GM23338 (cell line): ENCODE measurements around the gene ABHD16A. TPM values are rescaled to one million over a fixed set of nuclear protein-coding genes. Genes with fewer than 3 reads are reported as not detected.

ENCODE experiments used
- ATAC-seq: fragments of 200-7000 bp; cut with Tn5 transposase; 3 replicates; pipeline ENCODE4 v1.9.1; 2020
- DNase-seq: peaks from one replicate; pipeline ENCODE4 v3.0.0-alpha.2; 2015; ENCODE audit warnings: low spot score
- H2AFZ ChIP-seq: fragments of 200-600 bp; sonication (generic); 2 replicates; pipeline ENCODE4 v1.8.0; 2016; ENCODE audit warnings: antibody characterized with exemption, mild to moderate bottlenecking, moderate library complexity
- H3F3A ChIP-seq: fragments of 200-600 bp; sonication (generic); replicated peaks from 2 replicates; pipeline ENCODE4 v1.8.0; 2017; ENCODE audit warnings: antibody characterized with exemption, mixed run types, low read depth
- H3K27ac ChIP-seq: fragments of 200-600 bp; sonication (generic); 2 replicates; pipeline ENCODE4 v1.6.1; 2016; ENCODE audit warnings: low read depth
- H3K27me3 ChIP-seq: fragments of 200-600 bp; sonication (generic); 2 replicates; pipeline ENCODE4 v1.8.0; 2016; ENCODE audit warnings: mild to moderate bottlenecking, mixed run types, moderate library complexity; ENCODE audit not compliant: insufficient read depth
- H3K36me3 ChIP-seq: fragments of 200-600 bp; sonication (generic); 2 replicates; pipeline ENCODE4 v1.8.0; 2016; ENCODE audit warnings: mild to moderate bottlenecking; ENCODE audit not compliant: insufficient read depth
- H3K4me1 ChIP-seq: fragments of 200-600 bp; sonication (generic); 2 replicates; pipeline ENCODE4 v1.8.0; 2016; ENCODE audit warnings: mild to moderate bottlenecking, moderate library complexity; ENCODE audit not compliant: insufficient read depth
- H3K4me2 ChIP-seq: fragments of 200-600 bp; sonication (generic); 2 replicates; pipeline ENCODE4 v1.7.1; 2017; ENCODE audit warnings: mixed run types
- H3K4me3 ChIP-seq: fragments of 200-600 bp; sonication (generic); 2 replicates; pipeline ENCODE4 v1.6.1; 2016; ENCODE audit warnings: mixed run types
- H3K79me2 ChIP-seq: fragments of 200-600 bp; sonication (generic); replicated peaks from 2 replicates; pipeline ENCODE4 v1.8.0; 2017; ENCODE audit warnings: mild to moderate bottlenecking; ENCODE audit not compliant: insufficient read depth
- H3K9me2 ChIP-seq: fragments of 200-600 bp; sonication (generic); 2 replicates; pipeline ENCODE4 v1.8.0; 2017; ENCODE audit not compliant: insufficient read depth
- H4K20me1 ChIP-seq: fragments of 200-600 bp; sonication (generic); replicated peaks from 2 replicates; pipeline ENCODE4 v1.8.0; 2017; ENCODE audit warnings: mild to moderate bottlenecking; ENCODE audit not compliant: insufficient read depth
- H3K27ac Mint-ChIP-seq: 2 replicates; pipeline ENCODE4 v1.8.0; 2020; ENCODE audit warnings: inconsistent platforms, mild to moderate bottlenecking, moderate library complexity, mixed read lengths
- H3K27me3 Mint-ChIP-seq: 3 replicates; pipeline ENCODE4 v1.8.0; 2022; ENCODE audit warnings: low read depth, mild to moderate bottlenecking, moderate library complexity, mixed read lengths, inconsistent platforms; ENCODE audit not compliant: insufficient read depth, poor library complexity
- H3K36me3 Mint-ChIP-seq: 3 replicates; pipeline ENCODE4 v1.8.0; 2021; ENCODE audit warnings: low read depth, mild to moderate bottlenecking, inconsistent platforms, moderate library complexity, mixed read lengths
- H3K4me1 Mint-ChIP-seq: 3 replicates; pipeline ENCODE4 v1.8.0; 2020; ENCODE audit warnings: mild to moderate bottlenecking, inconsistent platforms, mixed read lengths
- H3K4me3 Mint-ChIP-seq: 3 replicates; pipeline ENCODE4 v1.8.0; 2021; ENCODE audit warnings: moderate library complexity, mild to moderate bottlenecking, inconsistent platforms, mixed read lengths
- H3K9me3 Mint-ChIP-seq: 3 replicates; pipeline ENCODE4 v1.8.0; 2020; ENCODE audit warnings: moderate library complexity, mild to moderate bottlenecking, inconsistent platforms, mixed read lengths
- ETS1 ChIP-seq: IDR thresholded peaks from 2 replicates; pipeline ENCODE4 v1.6.1; 2016; ENCODE audit warnings: antibody characterized with exemption
- EZH2 ChIP-seq: fragments of 200-600 bp; sonication (generic); IDR thresholded peaks from one replicate; pipeline ENCODE4 v1.8.0; 2017; ENCODE audit warnings: antibody characterized with exemption, mild to moderate bottlenecking, low read depth; ENCODE audit not compliant: unreplicated experiment
- NANOG ChIP-seq: IDR thresholded peaks from 2 replicates; pipeline ENCODE4 v1.6.1; 2016; ENCODE audit warnings: antibody characterized with exemption, borderline replicate concordance
- POLR2AphosphoS5 ChIP-seq: IDR thresholded peaks from 2 replicates; pipeline ENCODE4 v1.6.1; 2016; ENCODE audit warnings: antibody characterized with exemption, low read depth
- REST ChIP-seq: IDR thresholded peaks from one replicate; pipeline ENCODE4 v1.6.1; 2018; ENCODE audit warnings: antibody characterized with exemption; ENCODE audit not compliant: unreplicated experiment
- ZNF331 ChIP-seq: fragments of 250-450 bp; sonication (Bioruptor Pico); IDR thresholded peaks from 2 replicates; pipeline ENCODE4 v1.5.0; 2020; ENCODE audit warnings: low read depth, mild to moderate bottlenecking, moderate library complexity
- ZNF462 ChIP-seq: fragments of 250-450 bp; sonication (Bioruptor Pico); IDR thresholded peaks from 2 replicates; pipeline ENCODE4 v1.5.0; 2020; ENCODE audit warnings: mild to moderate bottlenecking, moderate library complexity
- polyA plus RNA-seq: library from polyadenylated mRNA; unstranded; fragments of >200 nt; fragmentation: Nextera tagmentation; extraction: Ambion mirVana; gene quantifications from 2 replicates; pipeline ENCODE4 v1.2.1, GENCODE V29; 2016
- total RNA-seq: library from RNA; depleted of rRNA; stranded (reverse); fragments of >200 nt; shearing (Covaris generic); gene quantifications from 2 replicates; pipeline ENCODE4 v1.2.3, GENCODE V29; 2014

The ABHD16A gene
- total and polyA plus RNA-seq, 2 experiments from 2014 or later = 26.9 to 37.0 TPM

GRCh38 chr6:31692886-31693285 is 10.2 kb downstream of the ABHD16A start (continued):
- TF ChIP-seq ETS1 (no peak), EZH2 (no peak), NANOG (no peak), REST (no peak), POLR2AphosphoS5 (no peak)

- H3K36me3 ChIP-seq = peaks cover 6% of the 10 kb centered on the region; the same call in 1 of the 2 replicates
- Mint-ChIP-seq H3K9me3 (no peaks in the 10 kb centered on the region), H3K4me3 (no peak overlapping the region), H3K36me3 (peaks cover 22% of the 10 kb centered on the region), H3K27ac (no peak overlapping the region), H3K27me3 (peaks cover 3% of the 10 kb centered on the region), H3K4me1 (no peaks in the 10 kb centered on the region)
- no peaks in the 10 kb centered on the region for H3K79me2 ChIP-seq
- TF ChIP-seq POLR2AphosphoS5 (no peak), ETS1 (no peak)
- no peak overlapping the region for H3K4me2 ChIP-seq
- no peak overlapping the region for H3K4me3 ChIP-seq
- no peaks in the 10 kb centered on the region for H3K9me2 ChIP-seq
- H3K4me1 ChIP-seq = no peaks in the 10 kb centered on the region
- H3K27me3 ChIP-seq = no peaks in the 10 kb centered on the region
- H2AFZ ChIP-seq = no peak overlapping the region
- no peaks in the 10 kb centered on the region for H3F3A ChIP-seq
- no peak for ATAC-seq
- no peak overlapping the region for H3K27ac ChIP-seq
- H4K20me1 ChIP-seq = no peaks in the 10 kb centered on the region
- DNase-seq = no peak
Measured at GRCh38 chr6:31692353-31692752, 10.8 kb downstream of the ABHD16A start.

- Histone ChIP-seq H3K27ac (no peak overlapping the region), H3K27me3 (no peaks in the 10 kb centered on the region), H3K9me2 (no peaks in the 10 kb centered on the region), H3K36me3 (peaks cover 6% of the 10 kb centered on the region; the same call in 1 of the 2 replicates), H2AFZ (no peak overlapping the region), H3K4me3 (no peak overlapping the region), H3K4me2 (no peak overlapping the region), H3F3A (no peaks in the 10 kb centered on the region), H4K20me1 (no peaks in the 10 kb centered on the region), H3K79me2 (no peaks in the 10 kb centered on the region), H3K4me1 (no peaks in the 10 kb centered on the region)
- ATAC-seq (no peak), DNase-seq (no peak)
- H3K9me3 Mint-ChIP-seq = no peaks in the 10 kb centered on the region
- no peak overlapping the region for H3K4me3 Mint-ChIP-seq
- H3K36me3 Mint-ChIP-seq = peaks cover 21% of the 10 kb centered on the region
- H3K4me1 Mint-ChIP-seq = no peaks in the 10 kb centered on the region; the same call in 2 of the 3 replicates
- peaks cover 3% of the 10 kb centered on the region for H3K27me3 Mint-ChIP-seq
- H3K27ac Mint-ChIP-seq = no peak overlapping the region
- no peak for TF ChIP-seq ZNF462 (CRISPR knock-in tag)
- no peak for TF ChIP-seq EZH2
- TF ChIP-seq ZNF331 (CRISPR knock-in tag) = no peak
Measured at GRCh38 chr6:31691564-31692108, 11.5 kb downstream of the ABHD16A start.
